NCI-H524 treated with DMSO at 0.1 percent for 48 hours (cell line): Measurements from ENCODE around the gene FARSA.
"Not testable (repeated sequence)": the region's sequence is repeated elsewhere in the genome, so short reads cannot be mapped to it uniquely, and the experiment has no call there.

ENCODE experiments used
- DNase-seq: peaks from one replicate; lab custom pipeline; 2025; lab: John Stamatoyannopoulos, UW

Gene FARSA

DNA sequence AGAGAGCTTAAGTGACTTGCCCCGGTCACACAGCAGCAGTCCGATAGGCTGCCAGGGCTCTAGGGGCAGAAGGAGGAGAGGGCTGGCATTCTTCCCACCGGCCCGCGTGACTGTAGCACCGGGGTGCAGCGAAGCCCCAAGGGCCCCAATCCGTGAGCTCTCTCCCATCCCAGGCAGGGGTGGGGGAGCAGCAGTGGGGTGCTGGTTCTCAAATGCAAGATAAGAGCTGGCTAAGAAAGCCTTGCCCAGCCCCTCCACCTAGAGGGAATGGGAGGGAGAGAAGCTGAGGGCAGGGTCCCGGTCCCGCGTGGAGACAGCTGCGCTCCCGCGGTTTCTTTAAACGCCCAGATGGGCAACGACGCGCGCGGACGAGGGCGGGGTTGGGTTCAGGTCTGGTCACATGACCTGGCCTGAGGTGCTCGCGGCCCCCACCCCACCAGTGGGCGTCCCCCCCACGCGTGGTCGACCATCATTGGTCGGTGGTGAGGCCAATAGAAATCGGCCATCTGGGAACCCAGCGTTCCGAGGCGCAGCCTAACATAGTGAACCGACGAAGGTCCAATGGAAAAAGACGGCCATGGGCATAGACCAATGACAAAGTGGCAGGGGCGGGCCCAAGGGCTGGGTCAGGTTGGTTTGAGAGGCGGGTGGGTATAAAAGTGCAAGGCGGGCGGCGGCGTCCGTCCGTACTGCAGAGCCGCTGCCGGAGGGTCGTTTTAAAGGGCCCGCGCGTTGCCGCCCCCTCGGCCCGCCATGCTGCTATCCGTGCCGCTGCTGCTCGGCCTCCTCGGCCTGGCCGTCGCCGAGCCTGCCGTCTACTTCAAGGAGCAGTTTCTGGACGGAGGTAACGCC is 4.6 kb upstream of the FARSA start, which contains the start of gene CALR:
TSS of gene CALR (plus strand) at position 683 of the 852 bp plus-strand sequence. CDS start at position 754, 71 bp downstream.
- DNase-seq: peak; percentile 97

- peak; percentile 93 for DNase-seq
Measured at GRCh38 chr19:12937093-12937926, 3.8 kb upstream of the FARSA start.

GRCh38 chr19:12936582-12936981 is 3.1 kb upstream of the FARSA start:
- DNase-seq: no peak

DNA sequence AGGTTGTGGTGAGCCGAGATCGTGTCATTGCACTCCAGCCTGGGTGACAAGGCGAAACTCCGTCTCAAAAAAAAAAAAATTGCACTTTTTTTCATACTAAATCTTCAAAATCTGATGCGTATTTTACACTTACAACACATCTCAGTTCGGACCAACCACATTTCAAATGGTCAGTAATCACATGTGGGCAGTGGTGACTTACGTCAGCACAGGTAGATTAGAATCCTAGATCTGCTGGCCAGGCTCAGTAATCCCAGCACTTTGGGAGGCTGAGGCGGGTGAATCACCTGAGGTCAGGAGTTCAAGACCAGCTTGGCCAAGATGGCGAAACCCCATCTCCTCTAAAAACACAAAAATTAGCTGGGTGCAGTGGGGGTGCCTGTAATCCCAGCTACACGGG is 1.6 kb upstream of the FARSA start:
- no peak for DNase-seq

- no peak for DNase-seq
Measured at GRCh38 chr19:12932392-12933286, 872 bp downstream of the FARSA start.

- DNase-seq: no peak
Measured at GRCh38 chr19:12930002-12930645, 3.4 kb downstream of the FARSA start.

DNA sequence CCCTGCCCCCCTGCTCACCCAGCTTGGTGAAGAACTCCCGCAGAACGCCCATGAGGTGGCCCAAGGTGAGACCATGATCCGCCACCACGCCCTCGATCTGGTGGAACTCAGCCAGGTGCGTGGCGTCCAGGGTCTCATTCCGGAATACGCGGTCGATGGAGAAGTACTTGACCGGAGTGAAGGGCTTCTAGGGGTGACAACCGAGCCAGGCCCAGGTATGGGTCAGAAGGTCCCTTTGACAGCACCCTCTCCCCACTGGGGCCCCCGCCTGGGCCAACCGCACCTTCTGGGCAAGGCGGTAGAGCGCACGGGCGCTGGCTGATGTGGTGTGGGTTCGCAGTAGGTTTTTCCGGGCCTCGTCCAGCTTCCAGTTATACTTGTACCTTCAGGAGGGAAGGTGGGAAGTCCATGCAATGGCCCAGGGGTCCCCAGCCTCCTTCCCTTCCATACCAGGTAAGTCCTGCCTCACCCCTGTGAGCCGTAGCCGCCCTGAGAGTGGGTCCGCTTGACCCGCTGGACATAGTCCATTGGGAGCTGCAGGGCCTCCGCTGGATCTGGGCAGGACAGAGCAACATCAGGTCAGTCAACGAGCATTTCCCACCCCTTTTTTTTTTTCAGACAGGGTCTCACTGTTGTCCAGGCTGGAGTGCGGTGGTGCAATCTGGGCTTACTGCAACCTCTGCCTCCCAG is 8.7 kb downstream of the FARSA start:
- no peak for DNase-seq

DNA sequence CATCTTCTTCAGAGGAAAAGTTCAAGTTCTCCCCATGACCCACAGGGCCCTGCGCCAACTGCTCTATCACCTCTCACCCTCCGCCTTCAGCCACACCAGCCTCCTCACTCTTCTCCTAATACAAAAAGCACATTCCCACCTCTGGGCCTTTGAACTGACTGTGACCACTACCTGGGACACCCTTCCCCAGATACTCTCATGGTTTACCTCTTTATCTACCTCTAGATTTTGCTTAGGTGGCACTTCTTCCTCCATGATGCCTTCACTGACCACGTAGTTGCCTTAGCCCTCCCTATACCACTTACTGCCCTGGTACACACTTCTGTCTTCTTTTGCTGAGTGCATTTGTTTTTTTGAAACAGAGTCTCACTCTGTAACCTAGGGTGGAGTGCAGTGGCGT is 10.6 kb downstream of the FARSA start:
- DNase-seq: no peak

DNA sequence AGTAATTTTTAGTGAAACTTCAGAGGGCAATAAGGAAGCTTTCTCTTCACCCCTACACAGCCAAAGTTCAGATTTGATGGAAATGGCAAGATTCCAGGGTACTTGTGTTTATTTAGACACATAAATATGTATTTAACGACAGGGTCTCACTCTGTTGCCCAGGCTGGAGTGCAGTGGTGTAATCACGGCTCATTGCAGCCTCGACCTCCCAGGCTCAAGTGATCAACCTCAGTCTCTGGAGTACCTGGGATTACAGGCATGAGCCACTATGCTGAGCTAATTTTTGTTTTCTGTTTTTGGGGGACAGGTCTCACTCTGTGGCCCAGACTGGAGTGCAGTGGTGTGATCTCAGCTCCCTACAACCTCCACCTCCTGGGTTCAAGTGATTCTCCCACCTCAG is 12.5 kb downstream of the FARSA start:
- DNase-seq: no peak

DNA sequence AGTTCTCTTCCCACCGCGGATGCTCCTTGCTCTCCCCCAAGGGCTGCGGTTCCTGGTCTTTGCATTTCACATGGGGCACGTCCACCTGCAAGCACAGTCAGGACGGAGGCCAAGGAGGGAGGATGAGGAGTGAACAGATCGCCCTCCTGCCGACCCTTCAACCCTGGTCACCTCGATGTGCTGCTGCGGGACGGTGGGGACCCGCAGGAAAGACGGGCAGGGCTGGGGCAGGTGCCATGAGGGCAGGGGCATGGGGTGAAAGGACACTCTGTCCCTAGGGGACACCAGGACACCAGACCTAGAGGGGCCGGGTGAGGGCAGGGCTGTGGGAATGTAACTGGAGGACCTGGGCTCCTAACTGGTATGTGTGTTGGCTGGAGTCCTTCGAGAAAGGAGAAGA is 15.3 kb downstream of the FARSA start:
- DNase-seq: no peak

- not testable (repeated sequence) for DNase-seq
Measured at GRCh38 chr19:12915860-12916259, 17.7 kb downstream of the FARSA start.

DNA sequence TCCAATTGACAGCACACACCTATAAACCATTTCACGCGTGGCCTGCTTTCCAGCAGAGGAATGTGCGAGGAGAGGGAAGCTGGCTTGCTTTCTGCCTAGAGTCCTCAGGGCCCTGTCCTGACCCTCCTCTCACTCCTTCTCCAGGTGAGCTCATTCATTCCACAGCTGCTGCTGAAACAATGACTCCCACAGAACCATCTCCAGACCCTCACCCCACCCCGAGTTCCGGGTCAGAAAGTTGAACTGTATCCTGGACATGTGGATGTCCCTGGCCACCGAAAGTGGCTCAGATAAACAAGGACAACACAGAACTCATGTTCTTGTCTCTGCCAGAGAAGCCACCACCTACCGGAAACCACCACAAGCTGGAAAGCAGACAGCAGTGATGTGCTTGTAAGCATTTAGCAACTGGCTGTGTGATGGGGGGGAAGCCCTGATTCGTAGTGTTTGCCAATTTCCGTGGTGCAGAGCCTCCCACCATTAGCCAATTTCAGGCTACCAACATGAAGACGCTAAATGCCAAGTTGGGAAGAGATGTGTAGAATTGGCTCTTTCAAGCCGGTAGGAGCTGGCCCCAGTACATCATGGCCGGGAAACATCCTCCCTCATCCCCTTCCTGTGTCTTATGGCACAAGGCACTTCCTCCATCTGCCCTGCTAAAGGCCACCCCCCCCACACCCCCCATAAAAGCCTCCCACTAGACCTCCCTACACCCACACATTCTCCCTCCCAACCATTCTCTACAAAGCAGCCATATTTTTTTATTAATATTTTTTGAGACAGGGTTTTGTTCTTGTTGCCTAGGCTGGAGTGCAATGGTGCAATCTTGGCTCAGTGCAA is 19.4 kb downstream of the FARSA start:
- DNase-seq: no peak

- DNase-seq: peak; percentile 98
Measured at GRCh38 chr19:12913011-12913561, 20.4 kb downstream of the FARSA start.

GRCh38 chr19:12912571-12912970 is 20.9 kb downstream of the FARSA start:
- peak; percentile 10 for DNase-seq

GRCh38 chr19:12907166-12907565 is 26.3 kb downstream of the FARSA start:
- no peak for DNase-seq

DNA sequence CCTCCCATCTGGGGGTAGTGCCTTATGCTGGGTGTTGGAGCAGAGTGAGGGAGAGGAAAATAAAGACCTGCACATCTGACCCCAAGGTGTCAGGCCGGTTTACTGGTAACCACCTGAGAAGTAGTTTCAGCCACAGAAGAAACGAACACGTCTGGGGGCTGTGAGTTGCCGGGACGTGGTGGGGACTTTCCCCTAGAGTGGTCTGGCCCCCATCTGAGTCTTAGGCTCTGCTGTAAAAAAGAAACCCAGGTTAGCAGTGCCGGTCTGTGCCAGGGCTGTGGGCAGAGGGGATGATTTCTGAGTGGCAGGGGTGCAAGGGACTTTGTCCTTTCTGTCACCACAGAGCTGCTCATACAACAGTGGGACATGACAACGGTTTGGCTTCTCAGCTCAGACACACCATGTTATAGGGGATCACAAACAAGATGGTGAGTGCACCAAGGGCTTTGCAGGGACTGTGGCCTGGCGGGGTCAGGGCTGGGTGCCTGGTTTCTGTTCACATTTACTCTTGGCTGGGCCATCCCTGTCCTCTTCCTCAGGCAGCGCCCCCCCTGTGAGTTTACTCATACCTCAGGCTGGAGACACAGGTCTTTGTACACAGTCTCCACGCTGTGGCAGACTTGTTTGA is 33.5 kb downstream of the FARSA start:
- no peak for DNase-seq

DNA sequence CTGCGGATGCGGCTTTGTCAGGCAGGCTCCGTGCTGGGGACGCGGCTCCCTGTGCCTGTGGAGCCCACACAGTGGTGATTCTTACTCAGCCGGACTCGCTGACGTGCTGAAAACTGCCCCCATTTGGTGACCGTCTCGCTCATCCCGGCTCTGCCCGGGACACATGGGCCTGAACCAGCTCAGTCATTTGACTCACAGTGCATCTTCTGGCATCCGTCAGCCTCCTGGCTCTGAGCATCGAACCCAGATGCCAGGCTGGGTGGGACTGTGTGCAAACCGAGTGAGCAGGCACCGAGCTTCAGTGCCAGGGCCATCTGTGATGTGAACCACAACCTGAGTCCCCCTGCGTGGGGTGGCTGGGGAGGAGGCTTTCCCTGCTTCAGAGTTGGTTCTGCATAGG is 37.1 kb downstream of the FARSA start:
- no peak for DNase-seq

GRCh38 chr19:12893582-12893981 is 39.9 kb downstream of the FARSA start:
- DNase-seq: no peak

DNA sequence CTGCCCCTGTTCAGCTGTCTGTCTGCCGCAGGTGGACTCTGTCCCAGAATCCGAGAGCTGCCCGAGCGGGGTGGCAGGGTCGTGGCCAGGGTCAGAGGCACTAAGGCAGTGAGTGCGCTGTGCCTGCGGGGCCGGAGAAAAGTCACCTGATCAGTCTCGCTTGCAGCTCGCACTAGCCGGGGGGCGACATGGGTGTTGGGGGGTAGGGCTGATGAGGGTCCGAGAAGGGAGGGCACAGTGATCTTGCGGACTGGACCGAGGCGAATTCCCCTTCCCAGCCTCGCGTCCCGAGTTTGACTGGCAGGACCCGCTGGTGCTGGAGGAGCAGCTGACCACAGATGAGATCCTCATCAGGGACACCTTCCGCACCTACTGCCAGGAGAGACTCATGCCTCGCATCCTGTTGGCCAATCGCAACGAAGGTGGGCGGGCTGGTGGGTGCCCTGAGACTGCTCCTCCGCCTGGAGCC is 41.9 kb downstream of the FARSA start:
- DNase-seq: no peak
